ENCODE results near the gene HERPUD1.
A peak's percentile ranks its signal among the peaks of the same experiment; 100 is the strongest.

HERPUD1 gene

DNA sequence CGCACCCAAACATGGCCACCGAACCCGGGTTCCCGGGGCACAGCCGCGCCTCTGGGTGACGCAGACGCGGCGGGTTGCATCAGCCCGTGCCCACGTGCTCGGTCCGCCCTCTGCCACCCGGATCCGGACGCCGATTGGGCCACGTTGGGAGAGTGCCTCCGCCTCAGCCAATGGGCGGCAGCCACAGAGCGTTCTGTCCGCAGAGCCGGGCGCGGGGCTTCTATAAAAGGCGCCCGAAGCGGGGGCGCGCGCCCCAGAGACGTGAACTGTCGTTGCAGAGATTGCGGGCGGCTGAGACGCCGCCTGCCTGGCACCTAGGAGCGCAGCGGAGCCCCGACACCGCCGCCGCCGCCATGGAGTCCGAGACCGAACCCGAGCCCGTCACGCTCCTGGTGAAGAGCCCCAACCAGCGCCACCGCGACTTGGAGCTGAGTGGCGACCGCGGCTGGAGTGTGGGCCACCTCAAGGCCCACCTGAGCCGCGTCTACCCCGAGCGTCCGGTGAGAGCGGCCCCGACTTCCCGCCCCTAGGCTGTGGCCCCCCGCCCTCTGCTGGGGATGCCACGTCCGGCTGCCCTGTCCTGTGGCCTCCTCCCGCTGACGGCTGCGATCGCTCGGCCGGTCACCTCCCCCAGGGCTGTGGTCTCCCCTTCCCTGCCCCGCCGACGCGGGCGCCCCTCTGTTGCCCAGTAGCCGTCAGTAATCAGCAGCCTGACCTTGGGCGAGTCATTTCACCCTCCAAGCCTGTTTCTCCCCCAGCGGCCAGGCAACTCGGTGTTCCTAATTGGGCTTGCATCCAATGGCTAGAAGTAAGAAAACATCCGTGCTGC, at the start of gene HERPUD1:
TSS of gene HERPUD1 (plus strand) at position 251 of the 829 bp plus-strand sequence. CDS start at position 354, 103 bp downstream.
- H3K4me1 ChIP-seq (ENCODE audit: control insufficient read depth, insufficient read depth, low read length) = peaks cover 3% of the 10 kb centered on the region; the same call in 1 of the 2 replicates
- H3K9me3 ChIP-seq (ENCODE audit: control insufficient read depth, insufficient read depth, low read depth, low read length) = no peaks in the 10 kb centered on the region
- H3K27ac ChIP-seq (ENCODE audit: extremely low read depth, low read depth, low read length) = peak within 1 kb of the TSS; percentile 74
- POLR2A ChIA-PET = interaction anchor here (0.5 to 3.3 kb wide), 12 partner anchors 9 to 71 kb away, joined by 3 to 16 read pairs (median 4); no protein-coding TSS in a partner anchor
- CTCF ChIA-PET = interaction anchor here (1.1 kb wide), 1 partner anchor 139 kb away, joined by 3 read pairs; no protein-coding TSS in a partner anchor
- H3K4me3 ChIP-seq (ENCODE audit: low read depth, low read length) = peak within 1 kb of the TSS; percentile 67
- H3K36me3 ChIP-seq (ENCODE audit: control insufficient read depth in 2 of 2, insufficient read depth in 1 of 2, low read length in 2 of 2) = peaks cover 10 to 23% of the 10 kb centered on the region in 2 experiments
- TF ChIP-seq, protein P1, sequence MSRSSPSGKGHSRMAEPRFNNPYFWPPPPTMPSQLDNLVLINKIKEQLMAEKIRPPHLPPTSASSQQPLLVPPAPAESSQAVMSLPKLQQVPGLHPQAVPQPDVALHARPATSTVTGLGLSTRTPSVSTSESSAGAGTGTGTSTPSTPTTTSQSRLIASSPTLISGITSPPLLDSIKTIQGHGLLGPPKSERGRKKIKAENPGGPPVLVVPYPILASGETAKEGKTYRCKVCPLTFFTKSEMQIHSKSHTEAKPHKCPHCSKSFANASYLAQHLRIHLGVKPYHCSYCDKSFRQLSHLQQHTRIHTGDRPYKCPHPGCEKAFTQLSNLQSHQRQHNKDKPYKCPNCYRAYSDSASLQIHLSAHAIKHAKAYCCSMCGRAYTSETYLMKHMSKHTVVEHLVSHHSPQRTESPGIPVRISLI (tag by site-specific recombination; IDR thresholded peaks at IDR 0.05) = no peak
- TF ChIP-seq ZFP3 (tag by site-specific recombination; IDR thresholded peaks at IDR 0.05; ENCODE audit: low read depth) (no peak), ZNF707 (tag by site-specific recombination; IDR thresholded peaks at IDR 0.05) (no peak), ZXDB (tag by site-specific recombination; IDR thresholded peaks at IDR 0.05) (peak; percentile 18; the same call in 1 of the 2 replicates), SCRT2 (tag by site-specific recombination; IDR thresholded peaks at IDR 0.05) (no peak), PRDM6 (tag by site-specific recombination; IDR thresholded peaks at IDR 0.05) (no peak), ZNF426 (tag by site-specific recombination; IDR thresholded peaks at IDR 0.05) (no peak), KLF17 (tag by site-specific recombination; IDR thresholded peaks at IDR 0.05) (no peak; the same call in 1 of the 2 replicates), KLF9 (tag by site-specific recombination; IDR thresholded peaks at IDR 0.05; ENCODE audit: low read depth) (peak; percentile 40; the same call in 1 of the 2 replicates), ZNF23 (tag by site-specific recombination; IDR thresholded peaks at IDR 0.05; ENCODE audit: borderline replicate concordance) (no peak; the same call in 1 of the 2 replicates), ZNF280C (tag by site-specific recombination; IDR thresholded peaks at IDR 0.05) (no peak), ZNF121 (tag by site-specific recombination; IDR thresholded peaks at IDR 0.05) (0 out of 2 replicates have a peak, but pooled peaks have one; percentile 37), FEZF1 (tag by site-specific recombination; IDR thresholded peaks at IDR 0.05) (no peak), ZNF600 (tag by site-specific recombination; IDR thresholded peaks at IDR 0.05) (no peak), ZNF701 (tag by site-specific recombination; IDR thresholded peaks at IDR 0.05) (no peak), GLI2 (tag by site-specific recombination; IDR thresholded peaks at IDR 0.05; ENCODE audit: borderline replicate concordance, low read depth) (no peak), HOXC10 (CRISPR knock-in tag; IDR thresholded peaks at IDR 0.05) (no peak), ZNF416 (tag by site-specific recombination; IDR thresholded peaks at IDR 0.05) (no peak), ZSCAN4 (tag by site-specific recombination; IDR thresholded peaks at IDR 0.05) (no peak), ZNF639 (tag by site-specific recombination; IDR thresholded peaks at IDR 0.05) (no peak), GLI4 (tag by site-specific recombination; IDR thresholded peaks at IDR 0.05) (peak; percentile 69; the same call in 1 of the 2 replicates)
- TF ChIP-seq, protein P2, sequence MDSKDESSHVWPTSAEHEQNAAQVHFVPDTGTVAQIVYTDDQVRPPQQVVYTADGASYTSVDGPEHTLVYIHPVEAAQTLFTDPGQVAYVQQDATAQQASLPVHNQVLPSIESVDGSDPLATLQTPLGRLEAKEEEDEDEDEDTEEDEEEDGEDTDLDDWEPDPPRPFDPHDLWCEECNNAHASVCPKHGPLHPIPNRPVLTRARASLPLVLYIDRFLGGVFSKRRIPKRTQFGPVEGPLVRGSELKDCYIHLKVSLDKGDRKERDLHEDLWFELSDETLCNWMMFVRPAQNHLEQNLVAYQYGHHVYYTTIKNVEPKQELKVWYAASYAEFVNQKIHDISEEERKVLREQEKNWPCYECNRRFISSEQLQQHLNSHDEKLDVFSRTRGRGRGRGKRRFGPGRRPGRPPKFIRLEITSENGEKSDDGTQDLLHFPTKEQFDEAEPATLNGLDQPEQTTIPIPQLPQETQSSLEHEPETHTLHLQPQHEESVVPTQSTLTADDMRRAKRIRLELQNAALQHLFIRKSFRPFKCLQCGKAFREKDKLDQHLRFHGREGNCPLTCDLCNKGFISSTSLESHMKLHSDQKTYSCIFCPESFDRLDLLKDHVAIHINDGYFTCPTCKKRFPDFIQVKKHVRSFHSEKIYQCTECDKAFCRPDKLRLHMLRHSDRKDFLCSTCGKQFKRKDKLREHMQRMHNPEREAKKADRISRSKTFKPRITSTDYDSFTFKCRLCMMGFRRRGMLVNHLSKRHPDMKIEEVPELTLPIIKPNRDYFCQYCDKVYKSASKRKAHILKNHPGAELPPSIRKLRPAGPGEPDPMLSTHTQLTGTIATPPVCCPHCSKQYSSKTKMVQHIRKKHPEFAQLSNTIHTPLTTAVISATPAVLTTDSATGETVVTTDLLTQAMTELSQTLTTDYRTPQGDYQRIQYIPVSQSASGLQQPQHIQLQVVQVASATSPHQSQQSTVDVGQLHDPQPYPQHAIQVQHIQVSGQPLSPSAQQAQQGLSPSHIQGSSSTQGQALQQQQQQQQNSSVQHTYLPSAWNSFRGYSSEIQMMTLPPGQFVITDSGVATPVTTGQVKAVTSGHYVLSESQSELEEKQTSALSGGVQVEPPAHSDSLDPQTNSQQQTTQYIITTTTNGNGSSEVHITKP (tag by site-specific recombination; IDR thresholded peaks at IDR 0.05) = no peak

Data from HEK293 (cell line).